Measurements from ENCODE around the gene PEX26.
"Not testable (repeated sequence)": the region's sequence is repeated elsewhere in the genome, so short reads cannot be mapped to it uniquely, and the experiment has no call there.

Gene PEX26

DNA sequence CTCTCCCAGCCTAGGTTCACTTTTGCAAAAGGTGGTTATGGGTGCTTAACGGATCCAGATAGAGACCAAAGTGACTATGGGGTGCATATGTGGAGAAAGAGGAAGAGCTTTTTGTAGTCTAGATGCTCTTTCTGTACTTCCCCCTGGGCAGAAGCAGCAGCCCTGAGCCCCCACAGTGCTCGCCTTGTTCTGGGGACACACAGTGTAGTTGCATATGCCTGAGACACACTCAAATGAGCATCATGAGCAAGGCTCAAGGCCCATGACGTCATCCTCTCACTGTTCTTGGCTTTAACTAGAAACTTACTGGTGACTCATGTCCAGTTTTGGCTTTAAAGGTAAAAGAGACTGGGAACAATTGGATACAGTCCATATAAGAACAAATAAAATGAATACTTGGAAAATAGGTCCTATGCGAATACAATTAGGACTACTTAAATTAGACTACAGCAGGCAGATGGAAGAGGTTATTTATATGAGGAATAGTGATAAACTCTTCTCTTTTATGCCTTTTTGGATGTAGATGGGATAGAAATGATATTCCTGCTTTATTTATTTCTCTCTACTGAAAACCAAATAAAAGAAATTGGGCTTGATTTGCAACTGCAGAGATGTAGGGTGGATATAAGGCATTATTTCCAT lies 20.1 kb upstream of the PEX26 start:
- no peak for DNase-seq

GRCh38 chr22:18058371-18059093 lies 19.3 kb upstream of the PEX26 start:
- no peak for DNase-seq

DNA sequence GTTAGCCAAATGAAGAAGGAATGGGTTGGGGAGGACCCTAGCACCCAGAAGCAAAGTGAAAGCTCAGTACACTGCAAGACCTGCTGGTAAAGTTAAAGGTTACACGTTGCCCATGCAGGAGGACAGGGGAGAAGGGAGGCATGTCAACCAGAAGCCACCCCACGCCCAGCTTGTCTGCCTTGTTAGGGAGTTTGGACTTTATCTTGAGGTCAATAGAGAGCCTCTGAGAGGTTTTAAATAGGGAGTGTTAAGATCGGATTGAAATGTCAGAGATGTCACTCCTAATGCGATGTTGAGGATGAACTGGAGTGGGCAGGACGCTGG lies 18.7 kb upstream of the PEX26 start:
- no peak for DNase-seq

DNA sequence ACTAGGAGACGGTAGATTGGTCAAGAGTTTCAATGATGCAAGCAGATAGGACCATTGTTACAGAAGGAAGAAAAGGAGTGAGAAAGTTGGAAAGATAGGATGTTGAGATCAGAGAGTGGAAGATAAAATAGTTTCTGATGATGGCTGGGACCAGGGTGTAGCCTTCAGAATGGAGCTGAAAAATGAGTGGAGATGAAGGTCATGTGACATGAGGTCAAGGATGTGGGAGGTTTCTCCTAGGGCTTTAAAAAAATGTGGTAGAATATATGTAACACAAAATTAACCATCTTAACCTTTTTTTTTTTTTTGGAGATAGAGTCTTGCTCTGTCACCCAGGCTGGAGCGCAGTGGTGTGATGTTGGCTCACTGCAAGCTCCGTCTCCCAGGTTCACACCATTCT lies 18.3 kb upstream of the PEX26 start:
- DNase-seq: no peak

DNA sequence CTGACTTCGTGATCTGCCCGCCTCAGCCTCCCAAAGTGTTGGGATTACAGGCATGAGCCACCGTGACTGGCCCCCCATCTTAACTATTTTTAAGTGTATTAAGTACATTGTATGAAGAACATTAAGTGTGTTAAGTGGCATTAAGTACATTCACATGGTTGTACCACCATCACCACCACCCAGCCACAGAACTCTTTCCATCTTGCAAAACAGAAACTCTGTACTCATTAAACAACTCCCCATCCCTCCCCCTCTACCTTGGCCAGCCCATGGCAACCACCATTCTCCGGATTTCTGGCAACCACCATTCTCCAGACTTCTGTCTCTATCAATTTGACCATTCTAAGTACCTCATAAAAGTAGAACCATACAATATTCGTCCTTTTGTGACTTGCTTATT lies 17.8 kb upstream of the PEX26 start:
- DNase-seq: no peak

GRCh38 chr22:18060646-18061620 lies 16.9 kb upstream of the PEX26 start:
- no peak for DNase-seq

GRCh38 chr22:18062421-18062820 lies 15.4 kb upstream of the PEX26 start:
- no peak for DNase-seq

DNA sequence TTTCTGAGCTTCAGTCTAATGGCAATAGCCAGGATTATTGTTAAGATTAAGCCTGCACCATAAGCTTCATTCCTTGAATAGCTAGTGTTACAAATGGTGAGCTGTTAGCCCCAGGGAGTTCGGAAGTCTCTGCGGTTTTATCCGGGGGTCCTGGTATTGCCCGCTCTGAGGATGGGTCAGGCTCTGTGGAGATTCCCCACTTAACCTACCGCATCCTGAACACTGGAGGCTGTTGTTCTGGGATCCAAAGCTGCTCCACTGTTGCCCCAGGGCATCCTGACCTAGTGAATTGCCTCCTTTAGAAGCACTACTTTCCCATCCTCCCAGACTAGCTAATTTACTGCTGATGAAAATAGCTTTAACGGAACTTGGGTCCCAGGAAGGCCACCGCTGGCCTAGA lies 14.5 kb upstream of the PEX26 start:
- DNase-seq: no peak

DNA sequence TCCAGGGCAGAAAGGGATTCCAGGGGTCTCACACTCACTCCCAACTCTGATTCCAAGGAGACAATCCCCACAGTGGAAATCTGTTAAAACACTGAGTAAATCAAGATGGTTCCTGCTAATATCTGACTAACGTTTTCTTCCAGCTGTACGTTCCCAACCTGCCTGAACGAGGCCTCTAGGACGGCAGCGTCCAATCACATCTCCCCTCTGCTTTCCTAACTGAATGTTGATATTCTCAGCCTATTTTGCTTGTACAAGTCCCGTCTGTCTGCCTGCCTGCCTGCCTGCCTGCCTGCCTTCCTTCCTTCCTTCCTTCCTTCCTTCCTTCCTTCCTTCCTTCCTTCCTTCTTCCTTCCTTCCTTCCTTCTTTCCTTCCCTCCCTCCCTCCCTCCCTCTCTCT lies 14.1 kb upstream of the PEX26 start:
- DNase-seq: not testable (repeated sequence)

GRCh38 chr22:18064636-18065035 lies 13.2 kb upstream of the PEX26 start:
- no peak for DNase-seq

GRCh38 chr22:18065256-18065655 lies 12.5 kb upstream of the PEX26 start:
- no peak for DNase-seq

- DNase-seq: no peak
Measured at GRCh38 chr22:18066181-18066859, 11.5 kb upstream of the PEX26 start.

- no peak for DNase-seq
Measured at GRCh38 chr22:18067121-18067520, 10.7 kb upstream of the PEX26 start.

- DNase-seq: no peak
Measured at GRCh38 chr22:18067548-18068341, 10.0 kb upstream of the PEX26 start.

GRCh38 chr22:18068381-18068988 lies 9.3 kb upstream of the PEX26 start:
- no peak for DNase-seq

DNA sequence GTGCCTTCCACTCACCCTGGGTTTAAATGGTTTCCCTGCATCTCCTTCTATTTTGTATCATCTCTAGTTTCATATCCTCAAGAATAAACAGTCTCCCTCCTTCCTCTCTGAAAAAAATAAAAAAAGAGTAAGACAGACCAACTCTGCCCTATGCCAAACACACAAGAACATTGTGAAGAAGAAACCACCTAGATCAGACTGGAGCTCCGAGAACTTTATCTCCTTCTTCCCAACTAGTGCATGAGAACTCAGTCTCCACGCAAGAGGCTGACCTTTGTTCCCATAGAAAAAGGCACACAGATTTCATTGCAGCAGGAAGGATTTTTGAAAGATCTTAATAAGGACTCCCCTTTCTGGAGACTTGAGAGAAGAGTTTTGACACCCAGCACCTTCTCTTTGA lies 8.7 kb upstream of the PEX26 start:
- no peak for DNase-seq

DNA sequence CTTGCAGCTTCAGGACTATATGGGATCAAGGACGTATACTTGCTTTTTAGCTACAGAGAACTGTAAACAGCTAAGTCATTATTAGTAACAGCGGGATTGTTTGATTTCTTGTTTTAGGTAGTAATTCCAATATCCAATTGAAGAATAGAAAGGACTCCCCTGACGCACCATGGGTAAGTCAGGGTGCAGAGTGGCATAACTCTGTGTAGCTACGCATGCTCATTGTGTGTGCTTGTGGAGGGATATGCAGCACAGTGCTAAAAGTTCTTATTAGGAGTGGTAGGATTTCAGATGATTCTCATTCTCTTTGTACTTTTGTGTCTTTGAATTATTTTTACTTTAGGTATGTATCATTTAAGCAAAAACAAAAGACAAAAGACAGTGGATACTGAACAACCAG lies 7.7 kb upstream of the PEX26 start:
- DNase-seq: no peak

- DNase-seq: no peak
Measured at GRCh38 chr22:18070556-18071306, 7.1 kb upstream of the PEX26 start.

DNA sequence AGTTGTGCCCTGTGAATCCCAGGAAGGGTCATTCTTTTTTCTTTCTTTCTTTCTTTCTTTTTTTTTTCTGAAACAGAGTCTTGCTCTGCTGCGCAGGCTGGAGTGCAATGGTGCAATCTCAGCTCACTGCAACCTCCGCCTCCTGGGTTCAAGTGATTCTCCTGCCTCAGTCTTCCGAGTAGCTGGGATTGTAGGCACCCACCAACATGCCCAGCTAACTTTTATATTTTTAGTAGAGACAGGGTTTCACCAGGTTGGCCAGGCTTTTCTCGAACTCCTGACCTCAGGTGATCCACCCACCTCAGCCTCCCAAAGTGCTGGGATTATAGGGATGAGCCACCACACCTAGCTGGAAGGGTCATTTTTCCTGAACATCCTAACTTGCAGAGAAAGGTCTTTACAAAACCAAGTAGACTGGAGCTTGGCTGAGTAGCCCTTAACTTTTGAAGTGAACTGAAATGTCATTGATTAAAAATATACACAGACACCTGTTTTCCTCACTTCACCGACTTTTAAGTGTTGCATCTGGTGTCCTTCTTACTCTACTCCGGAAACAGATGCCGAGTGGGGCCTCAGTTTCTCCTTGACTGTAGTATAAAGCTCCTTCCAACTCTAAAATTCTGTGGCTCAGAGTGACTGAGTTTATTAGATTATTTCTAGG lies 6.4 kb upstream of the PEX26 start:
- not testable (repeated sequence) for DNase-seq

DNA sequence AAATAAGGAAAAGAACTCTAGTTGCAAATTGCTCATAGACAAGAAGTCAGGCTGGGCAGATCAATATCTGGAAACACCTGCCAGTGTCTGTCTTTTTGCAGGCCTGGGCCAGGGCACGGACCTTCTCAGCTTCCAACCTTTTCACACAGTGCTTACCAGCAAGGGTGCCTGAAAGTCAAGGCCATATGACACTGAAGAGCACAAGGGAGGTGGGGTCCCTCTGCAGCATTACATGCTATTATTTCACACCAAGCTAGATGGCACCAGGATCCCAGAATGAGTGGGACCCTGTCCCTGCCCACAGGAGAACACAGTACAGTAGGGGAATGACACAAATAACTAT lies 5.9 kb upstream of the PEX26 start:
- no peak for DNase-seq

DNA sequence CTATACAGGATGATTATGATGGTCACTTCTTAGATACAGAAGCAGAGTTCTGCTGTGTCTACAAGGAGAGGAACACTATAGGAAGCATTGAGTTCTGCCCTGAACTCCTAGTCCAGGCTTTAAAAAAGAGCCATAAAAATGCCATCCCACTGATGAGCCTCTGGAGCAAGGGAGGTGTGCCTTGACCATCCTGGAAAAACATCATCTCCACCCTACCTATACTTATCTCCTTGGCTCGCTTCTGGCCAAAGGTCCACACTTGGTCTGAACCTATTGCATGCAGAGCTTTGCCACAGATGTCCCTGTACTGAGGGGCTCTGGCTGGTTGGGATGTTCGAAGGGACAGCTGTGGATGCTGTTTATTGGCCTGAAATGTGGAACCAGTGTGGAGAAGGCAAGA lies 4.3 kb upstream of the PEX26 start:
- DNase-seq: no peak
